ENCODE data around the gene STOM.
A peak's percentile ranks its signal among the peaks of the same experiment; 100 is the strongest.
"Not testable (repeated sequence)": the region's sequence is repeated elsewhere in the genome, so short reads cannot be mapped to it uniquely, and the experiment has no call there.

Gene STOM, protein sequence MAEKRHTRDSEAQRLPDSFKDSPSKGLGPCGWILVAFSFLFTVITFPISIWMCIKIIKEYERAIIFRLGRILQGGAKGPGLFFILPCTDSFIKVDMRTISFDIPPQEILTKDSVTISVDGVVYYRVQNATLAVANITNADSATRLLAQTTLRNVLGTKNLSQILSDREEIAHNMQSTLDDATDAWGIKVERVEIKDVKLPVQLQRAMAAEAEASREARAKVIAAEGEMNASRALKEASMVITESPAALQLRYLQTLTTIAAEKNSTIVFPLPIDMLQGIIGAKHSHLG

GRCh38 chr9:121369595-121370265 lies at the start of gene STOM:
STOM (minus strand) TSS chr9:121370250; CDS start chr9:121370187, 63 bp downstream.
- Histone ChIP-seq H3K36me3 (ENCODE audit: control insufficient read depth, insufficient read depth, low read length) (no peaks in the 10 kb centered on the region), H3K9ac (ENCODE audit: low read length) (peak within 1 kb of the TSS; percentile 24), H3K27ac (ENCODE audit: low read depth, low read length) (no peak within 1 kb of the TSS), H3K27me3 (ENCODE audit: control insufficient read depth, insufficient read depth, low read length) (peaks cover 12% of the 10 kb centered on the region), H3K4me1 (ENCODE audit: control insufficient read depth, insufficient read depth, low read length) (peaks cover 31% of the 10 kb centered on the region), H3K4me3 (ENCODE audit: low read depth, low read length) (peak within 1 kb of the TSS; percentile 67), H3K9me3 (ENCODE audit: control insufficient read depth, insufficient read depth, low read depth, low read length) (no peaks in the 10 kb centered on the region)

- H3K27me3 ChIP-seq (ENCODE audit: control insufficient read depth, insufficient read depth, low read length) = no peaks in the 10 kb centered on the region
- H3K4me3 ChIP-seq (ENCODE audit: low read depth, low read length) = no peak overlapping the region
- no peak overlapping the region for H3K27ac ChIP-seq (ENCODE audit: low read depth, low read length)
- H3K9me3 ChIP-seq (ENCODE audit: control insufficient read depth, insufficient read depth, low read depth, low read length) = peaks cover 2% of the 10 kb centered on the region; the same call in 1 of the 2 replicates
- H3K36me3 ChIP-seq (ENCODE audit: control insufficient read depth, insufficient read depth, low read length) = no peaks in the 10 kb centered on the region
- no peak overlapping the region for H3K9ac ChIP-seq (ENCODE audit: low read length)
- H3K4me1 ChIP-seq (ENCODE audit: control insufficient read depth, insufficient read depth, low read length) = peaks cover 4% of the 10 kb centered on the region; the same call in 1 of the 2 replicates
Observed at GRCh38 chr9:121411993-121412392, 41.9 kb upstream of the STOM start.

DNA sequence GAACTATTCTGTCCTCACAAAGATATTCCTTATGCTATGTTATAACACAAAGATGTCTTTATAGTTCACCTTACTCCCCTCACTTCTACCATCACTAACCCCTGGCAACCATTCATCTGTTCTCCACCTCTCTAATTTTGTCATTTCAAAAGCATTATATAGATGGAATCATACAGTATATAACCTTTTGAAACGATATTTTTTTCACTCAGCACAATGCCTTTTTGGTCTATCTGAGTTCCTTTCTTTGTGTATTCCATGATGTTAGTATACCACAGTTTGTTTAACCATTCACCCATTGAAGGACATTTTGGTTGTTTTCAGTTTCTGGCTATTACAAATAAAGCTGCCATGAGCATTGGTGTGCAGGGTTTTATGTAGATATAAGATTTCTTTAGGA lies 35.8 kb upstream of the STOM start:
- Histone ChIP-seq H3K36me3 (ENCODE audit: control insufficient read depth, insufficient read depth, low read length) (no peaks in the 10 kb centered on the region), H3K27me3 (ENCODE audit: control insufficient read depth, insufficient read depth, low read length) (no peaks in the 10 kb centered on the region), H3K4me3 (ENCODE audit: low read depth, low read length) (no peak overlapping the region), H3K9me3 (ENCODE audit: control insufficient read depth, insufficient read depth, low read depth, low read length) (peaks cover 12% of the 10 kb centered on the region), H3K4me1 (ENCODE audit: control insufficient read depth, insufficient read depth, low read length) (peaks cover 4% of the 10 kb centered on the region; the same call in 1 of the 2 replicates), H3K9ac (ENCODE audit: low read length) (no peak overlapping the region), H3K27ac (ENCODE audit: low read depth, low read length) (no peak overlapping the region)

GRCh38 chr9:121404906-121405305 lies 34.9 kb upstream of the STOM start:
- Histone ChIP-seq H3K9ac (ENCODE audit: low read length) (no peak overlapping the region), H3K27me3 (ENCODE audit: control insufficient read depth, insufficient read depth, low read length) (no peaks in the 10 kb centered on the region), H3K9me3 (ENCODE audit: control insufficient read depth, insufficient read depth, low read depth, low read length) (peaks cover 12% of the 10 kb centered on the region), H3K27ac (ENCODE audit: low read depth, low read length) (no peak overlapping the region), H3K4me3 (ENCODE audit: low read depth, low read length) (no peak overlapping the region), H3K4me1 (ENCODE audit: control insufficient read depth, insufficient read depth, low read length) (peaks cover 4% of the 10 kb centered on the region; the same call in 1 of the 2 replicates), H3K36me3 (ENCODE audit: control insufficient read depth, insufficient read depth, low read length) (no peaks in the 10 kb centered on the region)

DNA sequence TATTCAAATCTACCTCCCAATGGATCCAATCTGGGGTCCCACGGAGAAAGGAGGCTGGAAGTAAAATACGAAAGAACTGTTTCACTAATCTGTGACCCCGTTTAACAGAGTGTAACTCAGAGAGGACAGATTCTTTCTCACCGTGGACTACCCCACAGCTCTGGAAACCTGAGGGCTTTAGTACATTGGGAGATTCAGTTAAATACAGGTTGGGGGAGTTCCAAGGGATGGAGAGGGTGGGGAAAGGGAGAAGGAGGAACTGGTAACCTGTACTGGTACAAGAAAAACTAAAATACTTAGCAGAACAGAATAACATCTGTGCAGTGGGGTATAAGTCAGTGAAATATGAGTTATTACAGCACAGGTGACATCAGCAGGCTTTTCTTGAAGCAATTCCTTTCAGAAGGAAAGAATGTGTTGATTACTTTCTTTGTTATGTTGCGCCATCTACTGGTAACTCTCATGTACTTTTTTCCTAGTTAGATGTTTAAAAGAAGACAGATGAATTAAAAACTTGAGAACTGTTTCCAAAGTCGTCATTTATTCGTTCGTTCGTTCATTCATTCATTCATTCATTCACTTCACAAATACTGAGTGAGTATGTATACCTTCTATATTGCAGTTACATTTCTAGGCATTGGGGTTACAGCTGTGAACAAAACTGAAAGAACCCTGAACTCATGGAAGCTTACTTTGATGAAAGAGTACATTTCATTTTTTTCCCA lies 30.0 kb upstream of the STOM start:
- H3K27me3 ChIP-seq (ENCODE audit: control insufficient read depth, insufficient read depth, low read length) = no peaks in the 10 kb centered on the region
- H3K36me3 ChIP-seq (ENCODE audit: control insufficient read depth, insufficient read depth, low read length) = no peaks in the 10 kb centered on the region
- no peak overlapping the region for H3K4me3 ChIP-seq (ENCODE audit: low read depth, low read length)
- H3K4me1 ChIP-seq (ENCODE audit: control insufficient read depth, insufficient read depth, low read length) = no peaks in the 10 kb centered on the region; the same call in 1 of the 2 replicates
- no peak overlapping the region for H3K9ac ChIP-seq (ENCODE audit: low read length)
- no peak overlapping the region for H3K27ac ChIP-seq (ENCODE audit: low read depth, low read length)
- peaks cover 5% of the 10 kb centered on the region; the same call in 1 of the 2 replicates for H3K9me3 ChIP-seq (ENCODE audit: control insufficient read depth, insufficient read depth, low read depth, low read length)

GRCh38 chr9:121399126-121399882 lies 29.3 kb upstream of the STOM start:
- H3K36me3 ChIP-seq (ENCODE audit: control insufficient read depth, insufficient read depth, low read length) = no peaks in the 10 kb centered on the region
- no peaks in the 10 kb centered on the region; the same call in 1 of the 2 replicates for H3K4me1 ChIP-seq (ENCODE audit: control insufficient read depth, insufficient read depth, low read length)
- H3K9ac ChIP-seq (ENCODE audit: low read length) = no peak overlapping the region
- peaks cover 5% of the 10 kb centered on the region; the same call in 1 of the 2 replicates for H3K9me3 ChIP-seq (ENCODE audit: control insufficient read depth, insufficient read depth, low read depth, low read length)
- H3K27ac ChIP-seq (ENCODE audit: low read depth, low read length) = no peak overlapping the region
- no peaks in the 10 kb centered on the region for H3K27me3 ChIP-seq (ENCODE audit: control insufficient read depth, insufficient read depth, low read length)
- H3K4me3 ChIP-seq (ENCODE audit: low read depth, low read length) = no peak overlapping the region

- Histone ChIP-seq H3K4me3 (ENCODE audit: low read depth, low read length) (no peak overlapping the region), H3K27ac (ENCODE audit: low read depth, low read length) (no peak overlapping the region)
Observed at GRCh38 chr9:121398374-121398773, 28.3 kb upstream of the STOM start.

DNA sequence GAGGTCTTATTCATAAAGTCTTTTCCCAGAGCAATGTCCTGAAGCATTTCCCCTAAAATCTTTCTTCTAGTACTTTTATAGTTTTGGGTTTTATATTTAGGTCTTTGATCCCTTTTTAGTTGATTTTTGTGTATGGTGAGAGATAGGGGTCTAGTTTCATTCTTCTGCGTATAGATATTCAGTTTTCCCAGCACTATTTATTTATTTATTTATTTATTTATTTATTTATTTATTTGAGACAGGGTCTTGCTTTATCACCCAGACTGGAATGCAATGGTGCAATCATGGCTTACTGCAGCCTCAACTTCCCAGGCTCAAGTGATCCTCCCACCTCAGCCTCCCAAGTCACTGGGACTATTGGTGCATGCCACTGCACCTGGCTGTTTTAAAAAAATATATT lies 27.2 kb upstream of the STOM start:
- H3K27me3 ChIP-seq (ENCODE audit: control insufficient read depth, insufficient read depth, low read length); H3K36me3 ChIP-seq (ENCODE audit: control insufficient read depth, insufficient read depth, low read length); H3K9me3 ChIP-seq (ENCODE audit: control insufficient read depth, insufficient read depth, low read depth, low read length); H3K9ac ChIP-seq (ENCODE audit: low read length); H3K4me3 ChIP-seq (ENCODE audit: low read depth, low read length); H3K27ac ChIP-seq (ENCODE audit: low read depth, low read length); H3K4me1 ChIP-seq (ENCODE audit: control insufficient read depth, insufficient read depth, low read length): not testable (repeated sequence)

More at GRCh38 chr9:121398374-121398773, 28.3 kb upstream of the STOM start:
- H3K9ac ChIP-seq (ENCODE audit: low read length) = no peak overlapping the region
- no peaks in the 10 kb centered on the region; the same call in none of the 2 replicates for H3K4me1 ChIP-seq (ENCODE audit: control insufficient read depth, insufficient read depth, low read length)
- peaks cover 5% of the 10 kb centered on the region; the same call in 1 of the 2 replicates for H3K9me3 ChIP-seq (ENCODE audit: control insufficient read depth, insufficient read depth, low read depth, low read length)
- H3K27me3 ChIP-seq (ENCODE audit: control insufficient read depth, insufficient read depth, low read length) = no peaks in the 10 kb centered on the region
- no peaks in the 10 kb centered on the region for H3K36me3 ChIP-seq (ENCODE audit: control insufficient read depth, insufficient read depth, low read length)

- Histone ChIP-seq H3K9me3 (ENCODE audit: control insufficient read depth, insufficient read depth, low read depth, low read length) (peaks cover 5% of the 10 kb centered on the region; the same call in 1 of the 2 replicates), H3K27ac (ENCODE audit: low read depth, low read length) (no peak overlapping the region), H3K36me3 (ENCODE audit: control insufficient read depth, insufficient read depth, low read length) (no peaks in the 10 kb centered on the region), H3K4me1 (ENCODE audit: control insufficient read depth, insufficient read depth, low read length) (no peaks in the 10 kb centered on the region; the same call in none of the 2 replicates), H3K27me3 (ENCODE audit: control insufficient read depth, insufficient read depth, low read length) (no peaks in the 10 kb centered on the region), H3K9ac (ENCODE audit: low read length) (no peak overlapping the region), H3K4me3 (ENCODE audit: low read depth, low read length) (no peak overlapping the region)
Observed at GRCh38 chr9:121395558-121395957, 25.5 kb upstream of the STOM start.

GRCh38 chr9:121394292-121394691 lies 24.2 kb upstream of the STOM start:
- Histone ChIP-seq H3K9ac (ENCODE audit: low read length) (no peak overlapping the region), H3K4me1 (ENCODE audit: control insufficient read depth, insufficient read depth, low read length) (no peaks in the 10 kb centered on the region; the same call in 1 of the 2 replicates), H3K4me3 (ENCODE audit: low read depth, low read length) (no peak overlapping the region)

More at GRCh38 chr9:121394292-121394691, 24.2 kb upstream of the STOM start:
- no peaks in the 10 kb centered on the region for H3K27me3 ChIP-seq (ENCODE audit: control insufficient read depth, insufficient read depth, low read length)
- H3K9me3 ChIP-seq (ENCODE audit: control insufficient read depth, insufficient read depth, low read depth, low read length) = peaks cover 5% of the 10 kb centered on the region; the same call in 1 of the 2 replicates
- H3K27ac ChIP-seq (ENCODE audit: low read depth, low read length) = no peak overlapping the region
- no peaks in the 10 kb centered on the region for H3K36me3 ChIP-seq (ENCODE audit: control insufficient read depth, insufficient read depth, low read length)

Data from HUES6 (cell line).